Endothelial cell of umbilical vein (primary cell): Measurements from ENCODE around the gene SH3BP2.

ENCODE experiments used
- EZH2 ChIP-seq: IDR thresholded peaks from 2 replicates; pipeline ENCODE4 v1.6.1; 2012; ENCODE audit warnings: borderline replicate concordance, low read depth, mild to moderate bottlenecking, moderate library complexity, low read length, inconsistent platforms; ENCODE audit not compliant: severe bottlenecking
- FOS ChIP-seq: IDR thresholded peaks from 2 replicates; pipeline ENCODE4 v1.6.1; 2011; ENCODE audit warnings: mild to moderate bottlenecking, low read length, moderate library complexity, borderline replicate concordance; ENCODE audit not compliant: insufficient read depth
- GATA2 ChIP-seq: IDR thresholded peaks from 2 replicates; pipeline ENCODE4 v1.7.0; 2011; ENCODE audit warnings: low read depth, mild to moderate bottlenecking, moderate library complexity, mixed read lengths, low read length; ENCODE audit not compliant: insufficient read length, insufficient read depth
- MYC ChIP-seq: IDR thresholded peaks from one replicate; pipeline ENCODE4 v1.6.1; 2011; ENCODE audit warnings: mild to moderate bottlenecking, low read depth, low read length
- POLR2A ChIP-seq: IDR thresholded peaks from 2 replicates; pipeline ENCODE4 v1.6.1; 2012; ENCODE audit warnings: low read depth, mild to moderate bottlenecking, control low read depth, low read length
- POLR2AphosphoS5 ChIP-seq: IDR thresholded peaks from 2 replicates; pipeline ENCODE4 v1.6.1; 2012; ENCODE audit warnings: low read depth, mild to moderate bottlenecking, control low read depth, low read length, moderate library complexity; ENCODE audit not compliant: insufficient read depth
- TF ChIP-seq, protein P1 (sequence below), 2 donors: IDR thresholded peaks; 1 replicate in 1 of 2; 2 replicates in 1 of 2; pipeline ENCODE4 v1.5.1; 2011; ENCODE audit warnings: low read length in 2 of 2, mild to moderate bottlenecking in 2 of 2, moderate library complexity in 2 of 2, control low read depth in 1 of 2, inconsistent platforms in 1 of 2, low read depth in 1 of 2; ENCODE audit not compliant: insufficient read depth in 1 of 2; ENCODE audit errors: extremely low read depth in 1 of 2
- TF ChIP-seq, protein P2 (sequence below): IDR thresholded peaks from 2 replicates; pipeline ENCODE4 v1.6.1; 2011; ENCODE audit not compliant: insufficient read depth, insufficient read length

DNA sequence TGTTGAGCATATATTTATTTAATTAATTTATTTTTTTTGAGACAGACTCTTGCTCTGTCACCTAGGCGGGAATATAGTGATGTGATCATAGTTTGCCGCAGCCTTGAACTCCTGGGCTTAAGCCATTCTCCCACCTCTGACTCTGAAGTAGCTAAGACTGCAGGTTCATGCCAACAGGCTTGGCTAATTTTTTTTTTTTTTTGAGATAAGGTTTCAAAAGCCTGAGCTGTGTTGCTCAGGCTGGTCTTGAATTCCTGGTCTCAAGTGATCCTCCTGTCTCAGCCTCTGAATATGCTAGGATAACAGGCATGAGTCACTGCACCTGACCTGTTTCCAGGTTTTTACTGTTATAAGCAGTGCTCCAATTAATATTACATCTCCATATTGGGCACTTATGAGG is 55.6 kb downstream of the SH3BP2 start:
- TF ChIP-seq, protein P1, sequence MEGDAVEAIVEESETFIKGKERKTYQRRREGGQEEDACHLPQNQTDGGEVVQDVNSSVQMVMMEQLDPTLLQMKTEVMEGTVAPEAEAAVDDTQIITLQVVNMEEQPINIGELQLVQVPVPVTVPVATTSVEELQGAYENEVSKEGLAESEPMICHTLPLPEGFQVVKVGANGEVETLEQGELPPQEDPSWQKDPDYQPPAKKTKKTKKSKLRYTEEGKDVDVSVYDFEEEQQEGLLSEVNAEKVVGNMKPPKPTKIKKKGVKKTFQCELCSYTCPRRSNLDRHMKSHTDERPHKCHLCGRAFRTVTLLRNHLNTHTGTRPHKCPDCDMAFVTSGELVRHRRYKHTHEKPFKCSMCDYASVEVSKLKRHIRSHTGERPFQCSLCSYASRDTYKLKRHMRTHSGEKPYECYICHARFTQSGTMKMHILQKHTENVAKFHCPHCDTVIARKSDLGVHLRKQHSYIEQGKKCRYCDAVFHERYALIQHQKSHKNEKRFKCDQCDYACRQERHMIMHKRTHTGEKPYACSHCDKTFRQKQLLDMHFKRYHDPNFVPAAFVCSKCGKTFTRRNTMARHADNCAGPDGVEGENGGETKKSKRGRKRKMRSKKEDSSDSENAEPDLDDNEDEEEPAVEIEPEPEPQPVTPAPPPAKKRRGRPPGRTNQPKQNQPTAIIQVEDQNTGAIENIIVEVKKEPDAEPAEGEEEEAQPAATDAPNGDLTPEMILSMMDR (IDR thresholded peaks at IDR 0.05; ENCODE audit: extremely low read depth in 1 of 2, insufficient read depth in 1 of 2, low read depth in 1 of 2, low read length in 2 of 2), result no peak
- TF ChIP-seq EZH2 (no peak), POLR2A (no peak), GATA2 (no peak), POLR2AphosphoS5 (no peak), MYC (no peak), FOS (no peak)
- TF ChIP-seq, protein P2, sequence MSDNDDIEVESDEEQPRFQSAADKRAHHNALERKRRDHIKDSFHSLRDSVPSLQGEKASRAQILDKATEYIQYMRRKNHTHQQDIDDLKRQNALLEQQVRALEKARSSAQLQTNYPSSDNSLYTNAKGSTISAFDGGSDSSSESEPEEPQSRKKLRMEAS, result no peak
